Central memory CD8-positive, alpha-beta T cell (primary cell): ENCODE data around the gene RAB11FIP5.

Source experiments
- ATAC-seq: fragments of 150-1000 bp; cut with Tn5 transposase; replicated peaks from 2 replicates; pipeline ENCODE4 v1.10.0; 2022; ENCODE audit warnings: mild to moderate bottlenecking, moderate FRiP score, moderate number of reproducible peaks; ENCODE audit not compliant: poor library complexity, severe bottlenecking; ENCODE audit errors: extremely low read depth
- DNase-seq, 2 donors: peaks; one replicate each; pipeline ENCODE4 v3.0.0; 2021; ENCODE audit warnings: low spot score in 2 of 2
- H3K27ac Mint-ChIP-seq: one replicate; pipeline ENCODE4 v1.8.0; 2022; ENCODE audit warnings: low read depth, mild to moderate bottlenecking, moderate library complexity, mixed read lengths
- H3K27me3 Mint-ChIP-seq: one replicate; pipeline ENCODE4 v1.8.0; 2022; ENCODE audit warnings: mixed read lengths
- H3K36me3 Mint-ChIP-seq: one replicate; pipeline ENCODE4 v1.8.0; 2022; ENCODE audit warnings: mild to moderate bottlenecking, moderate library complexity, mixed read lengths; ENCODE audit not compliant: insufficient read depth
- H3K4me1 Mint-ChIP-seq: one replicate; pipeline ENCODE4 v1.8.0; 2022; ENCODE audit warnings: mixed read lengths
- H3K4me3 Mint-ChIP-seq: one replicate; pipeline ENCODE4 v1.8.0; 2022; ENCODE audit warnings: mild to moderate bottlenecking, moderate library complexity, mixed read lengths
- H3K9me3 Mint-ChIP-seq: one replicate; pipeline ENCODE4 v1.8.0; 2022; ENCODE audit warnings: mixed read lengths

The RAB11FIP5 gene

GRCh38 chr2:73035899-73036711 lies 76.6 kb downstream of the RAB11FIP5 start:
- H3K36me3 Mint-ChIP-seq = peaks cover 2% of the 10 kb centered on the region
- no peak overlapping the region for H3K4me3 Mint-ChIP-seq
- ATAC-seq (no peak), DNase-seq (no peak)
- no peaks in the 10 kb centered on the region for H3K9me3 Mint-ChIP-seq
- no peaks in the 10 kb centered on the region for H3K4me1 Mint-ChIP-seq
- no peak overlapping the region for H3K27ac Mint-ChIP-seq
- H3K27me3 Mint-ChIP-seq = no peaks in the 10 kb centered on the region

- no peak for ATAC-seq
- DNase-seq = no peak
- Mint-ChIP-seq H3K4me1 (no peaks in the 10 kb centered on the region), H3K9me3 (no peaks in the 10 kb centered on the region), H3K27ac (no peak overlapping the region), H3K4me3 (no peak overlapping the region), H3K36me3 (peaks cover 2% of the 10 kb centered on the region), H3K27me3 (no peaks in the 10 kb centered on the region)
These were observed 77.9 kb downstream of the RAB11FIP5 start for GRCh38 chr2:73034661-73035375.

- H3K36me3 Mint-ChIP-seq = peaks cover 2% of the 10 kb centered on the region
- no peak for DNase-seq
- H3K9me3 Mint-ChIP-seq = no peaks in the 10 kb centered on the region
- no peak overlapping the region for H3K27ac Mint-ChIP-seq
- H3K4me3 Mint-ChIP-seq = no peak overlapping the region
- no peaks in the 10 kb centered on the region for H3K27me3 Mint-ChIP-seq
- ATAC-seq = no peak
- no peaks in the 10 kb centered on the region for H3K4me1 Mint-ChIP-seq
These were observed 78.9 kb downstream of the RAB11FIP5 start for GRCh38 chr2:73033766-73034381.

GRCh38 chr2:73033142-73033765 lies 79.5 kb downstream of the RAB11FIP5 start:
- Mint-ChIP-seq H3K36me3 (peaks cover 2% of the 10 kb centered on the region), H3K27ac (no peak overlapping the region), H3K4me1 (no peaks in the 10 kb centered on the region), H3K4me3 (no peak overlapping the region), H3K9me3 (no peaks in the 10 kb centered on the region), H3K27me3 (no peaks in the 10 kb centered on the region)
- no peak for DNase-seq
- no peak for ATAC-seq

- ATAC-seq = no peak
- Mint-ChIP-seq H3K4me3 (no peak overlapping the region), H3K4me1 (no peaks in the 10 kb centered on the region), H3K27ac (no peak overlapping the region), H3K36me3 (peaks cover 2% of the 10 kb centered on the region), H3K9me3 (no peaks in the 10 kb centered on the region), H3K27me3 (no peaks in the 10 kb centered on the region)
- no peak for DNase-seq
These were observed 80.0 kb downstream of the RAB11FIP5 start for GRCh38 chr2:73032702-73033097.

GRCh38 chr2:73031725-73032701 lies 80.7 kb downstream of the RAB11FIP5 start:
- no peaks in the 10 kb centered on the region for H3K9me3 Mint-ChIP-seq
- no peaks in the 10 kb centered on the region for H3K4me1 Mint-ChIP-seq
- no peak for ATAC-seq
- H3K36me3 Mint-ChIP-seq = no peaks in the 10 kb centered on the region
- DNase-seq = no peak
- no peak overlapping the region for H3K4me3 Mint-ChIP-seq
- no peaks in the 10 kb centered on the region for H3K27me3 Mint-ChIP-seq
- no peak overlapping the region for H3K27ac Mint-ChIP-seq

- ATAC-seq (no peak), DNase-seq (no peak)
- no peaks in the 10 kb centered on the region for H3K36me3 Mint-ChIP-seq
- H3K27ac Mint-ChIP-seq = no peak overlapping the region
- no peaks in the 10 kb centered on the region for H3K27me3 Mint-ChIP-seq
- no peak overlapping the region for H3K4me3 Mint-ChIP-seq
- no peaks in the 10 kb centered on the region for H3K4me1 Mint-ChIP-seq
- H3K9me3 Mint-ChIP-seq = no peaks in the 10 kb centered on the region
These were observed 81.6 kb downstream of the RAB11FIP5 start for GRCh38 chr2:73031095-73031678.

- no peak overlapping the region for H3K27ac Mint-ChIP-seq
- no peaks in the 10 kb centered on the region for H3K36me3 Mint-ChIP-seq
- DNase-seq = no peak
- no peaks in the 10 kb centered on the region for H3K9me3 Mint-ChIP-seq
- no peak for ATAC-seq
- no peaks in the 10 kb centered on the region for H3K27me3 Mint-ChIP-seq
- no peak overlapping the region for H3K4me3 Mint-ChIP-seq
- no peaks in the 10 kb centered on the region for H3K4me1 Mint-ChIP-seq
These were observed 83.9 kb downstream of the RAB11FIP5 start for GRCh38 chr2:73028841-73029240.

GRCh38 chr2:73027340-73027739 lies 85.4 kb downstream of the RAB11FIP5 start:
- DNase-seq (no peak), ATAC-seq (no peak)
- H3K4me1 Mint-ChIP-seq = no peaks in the 10 kb centered on the region
- no peaks in the 10 kb centered on the region for H3K27me3 Mint-ChIP-seq
- H3K9me3 Mint-ChIP-seq = no peaks in the 10 kb centered on the region
- H3K4me3 Mint-ChIP-seq = no peak overlapping the region
- no peaks in the 10 kb centered on the region for H3K36me3 Mint-ChIP-seq
- no peak overlapping the region for H3K27ac Mint-ChIP-seq

- no peak for DNase-seq
- H3K36me3 Mint-ChIP-seq = no peaks in the 10 kb centered on the region
- no peak overlapping the region for H3K27ac Mint-ChIP-seq
- no peak overlapping the region for H3K4me3 Mint-ChIP-seq
- H3K4me1 Mint-ChIP-seq = no peaks in the 10 kb centered on the region
- H3K9me3 Mint-ChIP-seq = no peaks in the 10 kb centered on the region
- ATAC-seq = no peak
- no peaks in the 10 kb centered on the region for H3K27me3 Mint-ChIP-seq
These were observed 89.3 kb downstream of the RAB11FIP5 start for GRCh38 chr2:73023497-73023896.
